HG03095 (cell line): ENCODE data around the gene PDE6C.

ENCODE experiments used
- ATAC-seq: cut with Tn5 transposase; IDR thresholded peaks from one replicate; pipeline ENCODE4 v1.9.1; 2021; ENCODE audit warnings: moderate library complexity; ENCODE audit not compliant: unreplicated experiment

Gene PDE6C

DNA sequence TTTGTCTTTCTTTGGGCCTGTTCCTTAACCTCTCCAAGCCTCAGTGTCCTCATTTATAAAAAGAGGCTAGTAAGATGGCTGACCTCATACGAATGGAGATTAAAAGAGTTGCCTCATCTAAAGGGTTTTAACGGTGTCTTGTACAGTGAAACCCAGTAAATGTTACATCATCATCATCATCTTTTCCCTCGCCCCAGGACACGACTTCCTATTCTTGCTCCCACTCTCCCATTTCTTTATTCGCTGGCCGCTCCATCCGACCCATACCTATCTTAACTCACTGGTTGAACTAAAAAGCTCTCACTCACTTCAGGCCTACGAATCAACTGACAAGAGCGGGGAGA lies 89.5 kb downstream of the PDE6C start:
- ATAC-seq, result peak; percentile 4

DNA sequence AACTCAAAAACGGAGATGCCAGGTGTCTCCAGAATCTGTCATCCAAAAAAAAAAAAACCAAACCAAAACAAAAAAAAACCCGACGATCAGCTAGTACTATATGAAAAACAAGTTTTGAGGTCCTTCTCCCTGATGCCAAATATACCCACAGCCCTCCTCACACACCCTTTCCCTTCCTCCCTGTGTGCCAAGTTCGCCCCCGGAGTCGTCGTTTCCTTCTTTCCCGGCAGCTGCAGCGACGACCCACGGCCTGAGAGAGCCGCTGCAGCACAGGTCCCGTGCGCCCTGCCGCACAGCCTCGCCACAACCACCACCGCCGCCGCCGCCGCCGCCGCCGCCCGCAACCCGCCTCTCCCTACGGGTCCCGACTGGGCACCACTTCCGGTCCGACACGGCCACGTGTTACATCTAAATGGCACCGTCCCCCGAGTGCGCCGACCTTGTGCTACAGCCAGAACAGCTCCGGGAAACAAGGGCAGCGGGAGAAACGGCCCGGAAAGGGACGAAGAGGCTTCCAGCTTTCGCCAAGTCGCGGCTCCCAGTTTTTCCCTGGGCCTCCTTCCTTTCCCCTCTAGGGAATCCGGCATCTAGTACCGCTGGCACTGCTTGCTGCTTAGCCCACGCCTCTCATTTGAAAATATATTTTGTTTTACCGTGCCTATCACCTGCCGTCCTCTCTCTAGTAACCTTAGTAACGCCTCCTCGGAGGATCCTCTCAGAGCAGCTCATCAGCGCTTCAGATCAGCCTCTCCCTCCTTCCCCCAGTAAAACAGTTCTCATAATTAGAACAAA lies 90.1 kb downstream of the PDE6C start, which contains the start of gene FRA10AC1:
TSS of gene FRA10AC1 (minus strand) at position 383 of the 792 bp plus-strand sequence. CDS start 2,486 bp downstream, outside the sequence.
- ATAC-seq, result peak; percentile 81

DNA sequence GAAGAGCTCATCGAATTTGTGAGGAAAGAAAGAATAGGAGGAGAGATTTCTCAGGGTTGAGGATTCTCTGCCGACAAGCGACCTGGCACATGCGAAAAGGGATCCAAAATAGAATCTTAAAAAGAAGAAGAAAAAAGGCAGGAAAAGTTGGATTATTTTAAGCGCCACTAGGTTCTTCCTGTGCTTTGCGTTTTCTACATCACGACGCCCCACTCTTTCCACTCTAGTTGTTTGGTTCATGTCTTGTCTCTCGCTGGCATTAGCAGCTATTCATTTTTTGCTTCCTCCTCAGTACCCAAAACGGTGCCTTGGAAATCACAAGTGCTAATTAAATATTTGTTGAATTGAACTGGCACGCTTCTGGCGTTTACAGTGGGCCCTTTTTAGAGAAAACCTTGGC lies 90.7 kb downstream of the PDE6C start:
- ATAC-seq, result peak; percentile 12

DNA sequence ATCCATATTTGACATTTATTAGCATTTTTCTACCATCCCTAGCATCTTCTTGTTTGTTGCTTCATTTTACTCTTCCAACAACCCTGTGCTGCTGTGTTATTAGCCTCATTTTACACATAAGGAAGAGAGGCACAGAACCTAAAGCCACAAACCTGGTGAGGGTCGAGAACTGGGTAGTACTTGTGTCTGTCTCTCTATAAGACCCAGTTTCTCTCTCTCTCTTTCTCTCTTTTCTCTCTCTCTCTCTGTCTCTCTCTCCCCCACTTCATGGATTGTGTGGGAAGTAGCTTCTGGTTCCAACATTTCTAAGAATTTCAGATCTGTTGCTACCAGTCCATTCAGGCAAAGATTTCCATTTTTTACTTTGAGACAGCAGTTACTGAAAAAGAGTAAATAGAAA lies 91.5 kb downstream of the PDE6C start:
- ATAC-seq, result no peak

DNA sequence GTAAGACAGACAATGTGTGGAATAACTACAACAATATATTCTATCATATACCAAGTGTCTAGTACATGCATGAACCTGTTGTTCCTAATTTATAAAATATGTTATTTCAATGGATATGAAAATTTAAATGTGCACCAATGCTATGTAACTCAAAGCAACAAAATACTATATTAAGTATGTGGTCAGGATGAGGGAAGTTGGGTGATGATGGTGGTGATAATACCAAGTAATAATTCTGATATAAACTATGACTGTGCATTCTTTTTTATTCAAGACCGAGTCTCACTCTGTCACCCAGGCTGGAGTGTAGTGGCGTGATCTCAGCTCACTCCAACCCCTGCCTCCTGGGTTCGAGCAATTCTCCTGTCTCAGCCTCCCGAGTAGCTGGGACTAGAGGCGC lies 92.1 kb downstream of the PDE6C start:
- no peak for ATAC-seq

DNA sequence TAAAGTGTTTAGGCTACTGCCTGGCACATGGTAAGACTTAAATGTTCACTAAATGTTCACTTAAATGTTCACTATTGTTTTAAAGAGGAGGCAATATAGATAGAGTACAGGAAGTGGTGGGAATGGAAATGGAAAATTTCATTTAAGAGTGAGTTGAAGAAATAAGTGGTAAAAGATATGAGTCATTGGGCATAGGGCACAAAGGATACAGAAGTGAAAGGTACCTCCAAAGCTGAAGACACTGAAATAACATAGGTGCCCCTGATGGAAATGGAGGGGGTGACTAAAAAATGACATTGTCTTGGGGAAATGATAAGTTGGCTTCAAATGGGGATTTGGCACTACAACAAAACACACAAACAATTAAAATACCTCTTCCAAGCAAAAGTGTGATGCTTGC lies 95.3 kb downstream of the PDE6C start:
- no peak for ATAC-seq

DNA sequence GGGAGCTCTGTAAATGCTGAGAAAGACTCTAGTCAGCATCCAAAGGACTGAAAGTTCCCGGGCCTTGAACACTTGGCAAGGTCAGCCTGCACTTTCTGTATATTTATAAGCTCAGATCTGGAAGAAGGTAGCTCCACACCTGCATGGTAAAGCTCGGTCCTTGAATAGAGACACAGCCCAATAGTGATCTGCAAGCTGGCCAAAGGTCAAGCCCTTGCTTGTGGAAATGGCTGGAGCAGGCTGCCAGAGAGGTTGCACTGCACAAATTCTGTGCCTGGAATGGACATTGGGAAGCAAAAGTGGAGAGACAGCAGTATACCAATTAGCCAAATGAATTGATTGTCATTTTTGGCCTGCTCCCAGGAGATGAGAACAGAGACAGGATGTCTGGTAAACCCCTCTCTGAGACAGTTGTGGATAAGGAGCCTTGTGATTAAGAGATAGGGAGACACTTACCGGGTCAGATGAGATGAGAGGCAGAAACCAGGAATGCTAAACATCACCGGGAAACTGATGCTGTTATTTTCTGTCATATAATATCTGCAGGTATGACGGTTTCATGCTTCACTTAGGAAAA lies 98.1 kb downstream of the PDE6C start:
- no peak for ATAC-seq

DNA sequence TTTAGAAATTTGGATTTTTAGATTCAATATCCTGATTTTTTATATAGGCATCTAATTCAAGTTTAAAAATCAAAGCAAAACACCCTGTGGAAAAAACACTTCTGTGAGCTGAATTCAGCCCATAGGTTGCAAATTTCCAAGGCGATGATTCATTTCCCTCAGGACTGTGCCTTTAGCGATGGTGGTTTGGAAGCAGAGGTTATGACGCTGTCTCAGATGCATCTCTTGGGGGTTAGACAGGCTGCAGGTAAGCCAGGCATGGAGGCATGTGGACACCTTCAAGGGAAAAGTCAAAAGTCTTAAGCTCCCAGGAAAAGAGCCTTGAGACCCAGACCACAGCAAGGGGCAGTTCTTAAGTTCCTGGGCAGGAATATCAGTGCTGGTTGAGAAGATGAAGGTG lies 99.6 kb downstream of the PDE6C start:
- ATAC-seq, result no peak

DNA sequence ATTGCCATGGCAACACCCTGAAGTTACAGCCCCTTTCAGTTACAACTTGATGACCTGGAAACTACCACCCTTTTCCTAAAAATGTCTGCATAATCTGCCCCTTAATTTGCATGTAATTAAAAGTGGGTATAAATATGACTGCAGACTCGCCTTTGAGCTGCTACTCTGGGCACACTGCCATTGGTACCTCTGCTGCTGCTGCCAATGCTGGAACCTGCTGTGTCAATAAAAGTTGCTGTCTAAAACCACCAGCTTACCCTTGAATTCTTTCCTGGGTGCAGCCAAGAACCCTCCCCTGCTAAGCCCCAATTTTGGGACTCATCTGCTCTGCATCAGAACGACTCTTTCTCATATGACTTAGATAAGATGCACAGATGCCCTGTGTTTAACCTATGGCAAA lies 100.3 kb downstream of the PDE6C start:
- no peak for ATAC-seq

DNA sequence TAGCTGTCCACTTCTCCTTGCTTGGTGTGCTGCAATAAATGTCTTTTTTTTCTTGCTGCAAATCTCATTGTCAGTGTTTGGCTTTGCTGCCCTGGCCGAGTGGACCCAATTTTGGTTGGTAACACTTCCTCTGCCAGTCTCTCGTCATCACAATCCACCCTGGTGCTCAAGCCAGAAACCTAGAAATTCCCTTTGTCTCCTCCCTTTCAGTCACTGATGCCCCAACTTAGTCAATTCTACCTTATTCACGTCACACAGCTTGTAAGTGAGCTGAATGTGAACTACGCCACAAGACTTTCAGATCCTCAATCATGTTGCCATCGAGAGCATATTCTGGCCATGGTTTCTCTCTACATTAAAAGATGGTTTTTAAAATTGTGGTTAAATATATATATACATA lies 103.0 kb downstream of the PDE6C start:
- ATAC-seq, result peak; percentile 86
